ENCODE data around the gene COA3. TPM values are rescaled to one million over a fixed set of nuclear protein-coding genes. Genes with fewer than 3 reads are reported as not detected.

The COA3 gene
- total RNA-seq, 1 experiment from 2014 or later = 44.6 TPM

GRCh38 chr17:42795465-42795864, 3.0 kb downstream of the COA3 start:
- no peak for DNase-seq
- ATAC-seq = no peak
- Histone ChIP-seq H3K27ac (ENCODE audit: low read length) (no peak overlapping the region), H3K9me2 (replicated peaks; ENCODE audit: low read length) (no peaks in the 10 kb centered on the region), H3K9ac (ENCODE audit: low read length) (no peak overlapping the region), H2AFZ (ENCODE audit: low read length) (no peak overlapping the region), H3K4me2 (ENCODE audit: low read length) (no peak overlapping the region), H3K4me3 (ENCODE audit: low read length) (no peak overlapping the region), H3F3A (ENCODE audit: low read length, unreplicated experiment) (no peaks in the 10 kb centered on the region), H3K27me3 (ENCODE audit: low read length) (no peaks in the 10 kb centered on the region), H3K79me2 (ENCODE audit: low read length) (peaks cover 11% of the 10 kb centered on the region; the same call in 1 of the 2 replicates), H3K9me3 (ENCODE audit: low read length) (no peaks in the 10 kb centered on the region), H3K4me1 (ENCODE audit: insufficient read depth, low read length) (peaks cover 14% of the 10 kb centered on the region), H4K20me1 (ENCODE audit: low read length) (no peaks in the 10 kb centered on the region), H3K36me3 (ENCODE audit: low read depth, low read length) (no peaks in the 10 kb centered on the region)
- CTCF ChIA-PET = no interaction called here
- POLR2A ChIA-PET (ENCODE audit: unreplicated experiment) = interaction anchor here (1.1 kb wide), 1 partner anchor 12 kb away, joined by 6 read pairs; no protein-coding TSS in a partner anchor
- TF ChIP-seq CTCF (conservative IDR thresholded peaks at IDR 0.05; ENCODE audit: low read depth, low read length) (no peak), EZH2 (IDR thresholded peaks at IDR 0.05; ENCODE audit: low read length, unreplicated experiment) (no peak), EZH2phosphoT487 (IDR thresholded peaks at IDR 0.05; ENCODE audit: borderline replicate concordance, low read length) (no peak)
- intact Hi-C loops (cut with micrococcal nuclease) = no loop called here
- BruUV-seq (replicated peaks) = no TSS peak

GRCh38 chr17:42795061-42795460, 3.4 kb downstream of the COA3 start:
- Histone ChIP-seq H3K27me3 (ENCODE audit: low read length) (no peaks in the 10 kb centered on the region), H3K4me3 (ENCODE audit: low read length) (no peak overlapping the region), H3K36me3 (ENCODE audit: low read depth, low read length) (peaks cover 3% of the 10 kb centered on the region; the same call in 1 of the 2 replicates), H3K27ac (ENCODE audit: low read length) (no peak overlapping the region), H3K9ac (ENCODE audit: low read length) (no peak overlapping the region), H3K79me2 (ENCODE audit: low read length) (peaks cover 11% of the 10 kb centered on the region; the same call in 1 of the 2 replicates), H3K4me2 (ENCODE audit: low read length) (no peak overlapping the region), H3K4me1 (ENCODE audit: insufficient read depth, low read length) (peaks cover 14% of the 10 kb centered on the region), H2AFZ (ENCODE audit: low read length) (no peak overlapping the region), H4K20me1 (ENCODE audit: low read length) (no peaks in the 10 kb centered on the region), H3F3A (ENCODE audit: low read length, unreplicated experiment) (no peaks in the 10 kb centered on the region), H3K9me3 (ENCODE audit: low read length) (no peaks in the 10 kb centered on the region), H3K9me2 (replicated peaks; ENCODE audit: low read length) (no peaks in the 10 kb centered on the region)
- intact Hi-C loops (cut with micrococcal nuclease) = no loop called here
- ChIA-PET CTCF (no interaction called here), POLR2A (ENCODE audit: unreplicated experiment) (interaction anchor here (0.6 to 1.1 kb wide), 3 partner anchors 12 to 217 kb away, joined by 3 to 9 read pairs (median 6); no protein-coding TSS in a partner anchor)
- no peak for TF ChIP-seq EZH2phosphoT487 (IDR thresholded peaks at IDR 0.05; ENCODE audit: borderline replicate concordance, low read length)
- no peak for TF ChIP-seq CTCF (conservative IDR thresholded peaks at IDR 0.05; ENCODE audit: low read depth, low read length)
- TF ChIP-seq EZH2 (IDR thresholded peaks at IDR 0.05; ENCODE audit: low read length, unreplicated experiment) = no peak
- no peak for DNase-seq
- BruUV-seq (replicated peaks) = no TSS peak
- ATAC-seq = no peak

- no peaks in the 10 kb centered on the region for H3K9me2 ChIP-seq (replicated peaks; ENCODE audit: low read length)
- H3K79me2 ChIP-seq (ENCODE audit: low read length) = 0 out of 2 replicates have a peak, but pooled peaks cover 5% of the 10 kb centered on the region
- no peak for ATAC-seq
- no peaks in the 10 kb centered on the region for H3K9me3 ChIP-seq (ENCODE audit: low read length)
- no peak for DNase-seq
- peaks cover 20% of the 10 kb centered on the region; the same call in 1 of the 2 replicates for H3K36me3 ChIP-seq (ENCODE audit: low read depth, low read length)
- intact Hi-C loops (cut with micrococcal nuclease) = no loop called here
- no peak overlapping the region for H2AFZ ChIP-seq (ENCODE audit: low read length)
- no peaks in the 10 kb centered on the region for H4K20me1 ChIP-seq (ENCODE audit: low read length)
- no peak overlapping the region for H3K27ac ChIP-seq (ENCODE audit: low read length)
- TF ChIP-seq EZH2 (IDR thresholded peaks at IDR 0.05; ENCODE audit: low read length, unreplicated experiment) (no peak), CTCF (conservative IDR thresholded peaks at IDR 0.05; ENCODE audit: low read depth, low read length) (no peak), EZH2phosphoT487 (IDR thresholded peaks at IDR 0.05; ENCODE audit: borderline replicate concordance, low read length) (no peak)
- H3K27me3 ChIP-seq (ENCODE audit: low read length) = no peaks in the 10 kb centered on the region
- H3K9ac ChIP-seq (ENCODE audit: low read length) = no peak overlapping the region
- no peak overlapping the region for H3K4me2 ChIP-seq (ENCODE audit: low read length)
- ChIA-PET POLR2A (ENCODE audit: unreplicated experiment) (no interaction called here), CTCF (no interaction called here)
- H3F3A ChIP-seq (ENCODE audit: low read length, unreplicated experiment) = no peaks in the 10 kb centered on the region
- no TSS peak for BruUV-seq (replicated peaks)
- peaks cover 9% of the 10 kb centered on the region for H3K4me1 ChIP-seq (ENCODE audit: insufficient read depth, low read length)
- H3K4me3 ChIP-seq (ENCODE audit: low read length) = no peak overlapping the region
These were observed 6.0 kb downstream of the COA3 start for GRCh38 chr17:42792545-42792944.

Measured in PC-3 (cell line).